HG02759 (cell line): ENCODE results near the gene UVRAG.

Source experiments
- ATAC-seq: cut with Tn5 transposase; IDR thresholded peaks from one replicate; pipeline ENCODE4 v1.9.1; 2021; ENCODE audit warnings: mild to moderate bottlenecking, moderate library complexity; ENCODE audit not compliant: unreplicated experiment

Gene UVRAG

DNA sequence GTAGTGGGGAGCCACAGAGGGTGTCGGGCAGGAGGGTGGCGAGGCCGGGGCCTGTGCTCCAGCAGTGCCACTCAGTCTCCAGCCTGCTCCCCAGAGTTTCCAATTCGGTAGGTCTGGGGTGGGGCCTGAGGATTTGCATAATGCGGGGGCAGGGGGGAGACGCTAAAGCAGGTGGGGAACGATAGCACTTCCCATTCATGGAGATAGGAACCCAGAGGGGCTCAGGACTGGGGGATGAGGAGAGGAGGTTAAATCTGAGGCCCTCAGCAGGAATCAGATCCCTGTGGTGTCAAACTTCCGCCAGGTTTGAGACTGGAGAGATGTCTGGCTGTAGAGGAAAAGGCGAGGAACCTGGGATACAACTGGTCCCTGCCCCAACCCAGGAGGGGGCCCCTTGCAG lies 361.5 kb downstream of the UVRAG start:
- ATAC-seq, result no peak

DNA sequence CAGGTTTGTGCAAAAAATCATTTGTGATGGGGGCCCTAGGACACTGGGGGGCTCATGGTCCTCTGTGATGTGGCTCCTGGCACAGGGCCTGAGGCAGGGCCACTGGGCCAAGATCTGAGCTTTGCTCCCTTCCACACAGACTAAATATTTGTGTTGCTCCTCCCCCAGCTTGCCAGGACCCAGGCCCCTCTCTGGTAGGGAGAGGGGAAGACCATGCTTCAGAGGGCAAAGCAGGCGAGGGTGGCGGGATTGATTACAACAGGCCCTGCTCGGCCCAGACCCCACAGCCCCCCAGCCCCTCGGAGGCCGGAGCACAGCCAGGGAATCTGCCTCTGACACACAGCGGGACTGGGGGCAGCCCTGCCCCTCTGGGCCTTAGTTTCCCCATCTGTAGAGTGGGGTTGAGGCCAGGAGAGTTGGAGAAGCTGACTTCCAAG lies 362.3 kb downstream of the UVRAG start:
- ATAC-seq, result no peak

DNA sequence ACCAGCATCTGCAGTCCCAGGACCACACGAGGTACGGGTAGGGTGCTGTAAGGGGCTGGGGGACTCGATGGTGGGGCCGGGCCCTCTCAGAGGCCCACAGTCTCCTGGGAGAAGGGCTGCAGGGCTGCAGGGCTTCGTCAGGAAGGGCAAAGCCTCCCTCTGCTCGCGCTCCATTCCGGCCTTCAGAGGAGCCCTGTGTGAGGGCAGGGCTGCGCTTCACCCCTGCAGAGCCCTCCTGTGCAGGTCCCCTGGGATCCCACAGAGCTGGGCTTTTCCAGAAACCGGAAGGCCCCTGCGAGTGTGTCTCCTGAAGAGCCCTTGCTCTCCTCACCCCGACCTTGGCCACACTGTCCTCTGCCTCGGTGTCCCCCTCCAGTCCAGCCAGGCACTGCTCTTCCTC lies 364.1 kb downstream of the UVRAG start:
- no peak for ATAC-seq

DNA sequence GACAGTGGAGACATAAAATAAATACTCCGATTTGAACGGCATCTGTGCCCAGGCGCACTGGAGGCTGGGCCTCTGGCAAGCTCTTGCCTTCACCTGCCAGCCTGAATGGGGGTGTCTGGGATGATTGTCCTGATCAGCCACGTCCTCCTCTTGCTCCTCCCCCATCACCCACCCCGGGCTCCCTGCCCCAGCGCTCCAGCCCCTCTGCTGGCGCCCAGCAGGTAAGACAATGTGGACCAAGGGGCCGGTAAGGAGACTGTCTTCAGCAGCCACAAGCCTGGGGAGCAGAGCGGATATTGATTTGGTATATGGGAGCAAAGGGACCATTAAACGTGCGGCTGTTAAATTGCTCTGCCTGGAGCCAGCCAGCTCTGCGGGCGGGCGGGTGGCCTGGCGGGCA lies 366.4 kb downstream of the UVRAG start:
- ATAC-seq, result no peak

DNA sequence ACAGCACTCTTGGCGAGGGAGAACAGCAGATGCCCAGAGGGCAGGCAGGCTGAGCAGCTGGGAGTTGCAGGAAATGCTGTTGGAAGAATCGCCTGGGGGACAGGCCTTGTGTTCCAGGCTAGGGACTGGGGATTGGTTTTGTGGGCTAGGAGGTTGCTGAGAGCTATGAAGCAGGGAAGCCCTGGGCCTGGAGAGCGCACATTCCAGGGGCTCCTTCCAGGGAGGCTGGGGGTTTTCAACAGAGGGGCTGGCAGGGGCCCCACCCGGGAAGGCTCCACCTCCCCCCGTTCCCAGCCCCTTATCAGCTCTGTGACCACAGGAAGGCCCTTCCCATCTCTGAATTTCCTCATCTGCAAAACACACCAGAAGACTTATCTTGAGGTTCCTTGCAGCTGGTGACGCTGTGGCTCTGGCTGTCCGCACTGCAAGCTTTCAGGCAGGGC lies 369.6 kb downstream of the UVRAG start:
- ATAC-seq, result no peak

DNA sequence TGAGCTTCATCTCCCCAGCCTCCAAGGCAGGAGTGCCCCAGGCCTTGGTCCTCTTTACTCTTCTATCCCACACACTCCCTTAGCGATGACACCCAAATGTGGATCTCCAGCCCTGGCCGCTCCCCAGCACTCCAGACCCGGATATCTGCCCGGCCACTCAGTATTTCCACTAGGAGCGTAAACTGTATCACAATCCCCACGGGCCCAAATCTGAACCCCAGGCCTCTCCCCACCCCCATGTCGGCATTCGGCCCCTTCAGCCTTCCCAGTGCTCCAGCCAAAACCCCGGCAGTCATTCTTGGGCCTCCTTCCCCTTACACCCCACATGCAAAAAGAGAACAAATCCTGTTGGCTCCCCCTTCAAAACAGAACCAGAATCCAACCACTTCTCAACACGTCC lies 370.5 kb downstream of the UVRAG start:
- ATAC-seq, result no peak

DNA sequence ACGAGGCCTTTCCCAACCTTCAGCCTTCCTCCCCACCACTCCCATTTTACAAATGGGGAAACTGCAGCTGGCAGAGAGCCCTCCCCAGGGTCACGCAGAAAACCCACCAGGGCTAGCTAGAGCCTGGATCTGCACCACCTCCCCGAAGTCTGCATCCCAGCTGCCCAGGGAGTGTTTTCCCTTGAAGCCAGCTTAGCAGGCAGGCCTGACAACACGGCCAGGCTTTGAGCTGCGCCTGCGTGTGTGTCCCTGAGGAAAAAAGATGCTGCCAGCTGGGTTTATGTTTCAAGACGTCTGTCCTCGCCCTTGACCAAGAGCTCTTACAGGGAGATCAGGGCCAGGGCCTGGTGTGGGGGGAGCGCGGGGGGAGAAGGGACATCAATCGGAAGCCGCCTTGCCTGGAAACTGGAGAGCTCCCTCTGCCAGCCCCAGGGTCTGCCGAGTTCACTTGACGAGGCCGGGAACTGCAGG lies 371.0 kb downstream of the UVRAG start:
- ATAC-seq, result no peak

DNA sequence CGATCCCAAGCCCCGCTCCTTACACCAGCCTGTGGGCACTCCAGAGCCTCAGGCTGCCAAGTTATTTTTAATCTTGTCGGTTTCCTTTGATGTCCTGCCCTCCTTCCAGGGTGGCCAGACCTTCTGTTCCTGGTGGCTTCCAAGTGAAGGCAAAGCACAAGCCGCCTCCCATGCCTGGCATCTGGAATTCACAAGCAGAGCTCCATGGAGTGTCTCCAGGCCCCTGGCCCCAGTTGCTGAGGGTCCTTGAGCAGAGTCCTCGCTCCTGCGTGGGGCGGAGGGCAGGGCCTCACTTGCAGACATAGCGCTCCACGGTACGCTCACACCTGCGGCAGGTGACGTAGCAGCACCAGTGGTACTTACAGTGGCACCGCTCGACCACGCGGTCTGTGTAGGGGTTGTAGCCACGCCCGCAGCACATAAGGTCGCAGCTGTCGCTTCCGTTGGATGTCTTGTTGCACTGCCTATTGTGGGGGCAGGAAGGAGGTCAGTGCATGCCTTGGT lies 371.8 kb downstream of the UVRAG start:
- ATAC-seq, result no peak

DNA sequence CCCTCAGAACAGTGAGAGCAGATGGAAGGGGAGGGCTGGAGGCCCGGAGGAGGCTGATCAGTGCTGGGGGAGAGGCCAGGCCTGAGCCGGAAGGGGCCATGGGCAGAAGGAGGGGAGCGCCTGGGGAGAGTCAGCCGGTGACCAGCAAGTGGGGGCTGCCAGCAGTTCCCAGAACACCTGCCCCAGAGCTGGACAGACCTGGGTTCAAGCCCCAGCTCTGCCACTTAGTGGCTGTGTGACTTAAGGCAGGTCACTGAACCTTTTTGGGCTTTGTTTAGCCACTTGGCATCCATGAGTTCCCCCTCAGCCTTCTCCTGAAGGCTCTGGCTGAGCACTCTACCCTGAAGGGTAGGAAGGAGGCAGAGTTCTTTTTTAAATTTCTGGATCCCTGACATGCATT lies 373.9 kb downstream of the UVRAG start:
- no peak for ATAC-seq

DNA sequence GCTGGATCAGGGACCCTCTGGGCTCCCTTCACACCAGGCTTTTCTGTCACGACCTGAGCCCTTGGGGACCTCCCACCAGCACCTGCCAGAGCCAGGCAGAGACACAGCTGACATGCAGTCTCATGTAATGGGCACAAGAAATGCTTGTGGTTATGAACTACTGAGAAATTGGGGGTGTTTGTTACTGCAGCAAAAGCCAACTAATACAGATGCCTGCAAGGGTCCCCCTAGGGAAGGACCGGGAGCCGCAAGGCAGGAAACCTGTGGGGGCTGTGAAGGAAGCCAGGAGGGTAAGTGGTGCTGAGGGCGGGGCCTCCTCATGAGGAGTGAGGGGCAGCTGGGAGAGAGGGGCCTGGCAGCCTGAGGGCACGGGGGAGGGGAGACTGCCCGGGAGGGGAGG lies 374.7 kb downstream of the UVRAG start:
- ATAC-seq, result no peak

DNA sequence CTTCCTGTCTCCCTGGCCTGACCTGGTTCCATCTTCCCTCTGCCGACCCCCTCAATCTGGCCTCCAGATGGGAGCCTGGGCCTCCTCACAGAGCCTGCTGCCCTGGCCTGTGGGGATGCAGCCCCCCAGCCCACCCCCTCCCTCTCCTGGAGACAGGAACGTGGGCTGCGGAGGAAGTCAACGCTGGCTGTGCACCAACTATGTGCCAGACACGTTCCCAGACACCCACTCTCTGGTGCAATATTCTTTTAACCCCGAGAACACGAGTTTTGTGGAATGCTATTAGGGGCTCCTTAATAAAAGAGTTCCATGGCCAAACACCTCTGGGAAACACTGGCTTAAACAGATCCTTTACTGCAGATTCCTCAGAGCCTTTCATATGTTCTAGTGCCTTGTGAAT lies 375.4 kb downstream of the UVRAG start:
- no peak for ATAC-seq
